Skeletal muscle tissue (tissue), 4 donors: ENCODE measurements around the gene HYDIN. TPM values are rescaled to one million over a fixed set of nuclear protein-coding genes. Genes with fewer than 3 reads are reported as not detected.

Experiments
- H3K27ac ChIP-seq: one replicate; pipeline ENCODE4 v1.7.0; 2013; ENCODE audit warnings: mild to moderate bottlenecking, low read depth, low read length, inconsistent platforms
- H3K27me3 ChIP-seq, 3 donors: one replicate each; pipeline ENCODE4 v1.7.0; 2013; ENCODE audit warnings: low read length in 3 of 3; ENCODE audit not compliant: control insufficient read depth in 3 of 3, insufficient read depth in 3 of 3
- H3K36me3 ChIP-seq, 3 donors: one replicate each; pipeline ENCODE4 v1.7.0; 2013; ENCODE audit warnings: low read length in 3 of 3; ENCODE audit not compliant: control insufficient read depth in 3 of 3, insufficient read depth in 3 of 3
- H3K4me1 ChIP-seq, 3 donors: one replicate each; pipeline ENCODE4 v1.7.0; 2013; ENCODE audit warnings: low read length in 3 of 3, mild to moderate bottlenecking in 3 of 3; ENCODE audit not compliant: control insufficient read depth in 3 of 3, insufficient read depth in 3 of 3
- H3K4me3 ChIP-seq, 3 donors: one replicate each; pipeline ENCODE4 v1.7.0; 2013; ENCODE audit warnings: low read length in 3 of 3
- H3K9ac ChIP-seq, 3 donors: one replicate each; pipeline ENCODE4 v1.7.0; 2013; ENCODE audit warnings: low read length in 3 of 3, mild to moderate bottlenecking in 3 of 3, moderate library complexity in 2 of 3, low read depth in 1 of 3
- H3K9me3 ChIP-seq, 3 donors: one replicate each; pipeline ENCODE4 v1.7.0; 2013; ENCODE audit warnings: low read length in 3 of 3; ENCODE audit not compliant: control insufficient read depth in 3 of 3
- total RNA-seq: library from RNA; depleted of rRNA; stranded (reverse); fragments of >200 nt; gene quantifications from one replicate; pipeline ENCODE4 v1.2.3, GENCODE V29; 2014
- donor health status: Osteomylitis.

Gene HYDIN
- total RNA-seq, 1 donor from 2014 or later = 3.7 TPM

DNA sequence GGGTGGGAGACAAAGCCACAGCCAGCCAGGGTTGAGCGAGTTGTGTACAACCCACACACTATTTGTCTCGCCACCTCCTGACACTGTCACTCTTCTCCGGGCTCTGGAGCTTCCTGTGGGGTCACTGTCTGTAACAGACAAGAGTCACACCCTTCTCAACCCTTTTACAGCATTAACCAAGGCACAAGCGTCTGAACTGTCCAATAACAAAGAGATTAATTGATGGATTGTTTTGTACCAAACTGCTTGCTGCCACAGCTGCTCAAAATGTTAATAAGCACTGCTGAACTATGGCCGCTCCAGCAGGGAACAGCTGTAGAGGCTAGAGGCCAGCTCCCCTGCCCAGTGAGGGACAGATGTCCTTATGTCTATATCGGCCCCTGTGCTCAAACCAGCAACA, 25.2 kb upstream of the HYDIN start:
- H3K27me3 ChIP-seq = no peaks in the 10 kb centered on the region
- H3K36me3 ChIP-seq = no peaks in the 10 kb centered on the region
- no peak overlapping the region for H3K9ac ChIP-seq
- H3K9me3 ChIP-seq = no peaks in the 10 kb centered on the region
- H3K27ac ChIP-seq = no peak overlapping the region
- no peaks in the 10 kb centered on the region for H3K4me1 ChIP-seq
- no peak overlapping the region for H3K4me3 ChIP-seq

DNA sequence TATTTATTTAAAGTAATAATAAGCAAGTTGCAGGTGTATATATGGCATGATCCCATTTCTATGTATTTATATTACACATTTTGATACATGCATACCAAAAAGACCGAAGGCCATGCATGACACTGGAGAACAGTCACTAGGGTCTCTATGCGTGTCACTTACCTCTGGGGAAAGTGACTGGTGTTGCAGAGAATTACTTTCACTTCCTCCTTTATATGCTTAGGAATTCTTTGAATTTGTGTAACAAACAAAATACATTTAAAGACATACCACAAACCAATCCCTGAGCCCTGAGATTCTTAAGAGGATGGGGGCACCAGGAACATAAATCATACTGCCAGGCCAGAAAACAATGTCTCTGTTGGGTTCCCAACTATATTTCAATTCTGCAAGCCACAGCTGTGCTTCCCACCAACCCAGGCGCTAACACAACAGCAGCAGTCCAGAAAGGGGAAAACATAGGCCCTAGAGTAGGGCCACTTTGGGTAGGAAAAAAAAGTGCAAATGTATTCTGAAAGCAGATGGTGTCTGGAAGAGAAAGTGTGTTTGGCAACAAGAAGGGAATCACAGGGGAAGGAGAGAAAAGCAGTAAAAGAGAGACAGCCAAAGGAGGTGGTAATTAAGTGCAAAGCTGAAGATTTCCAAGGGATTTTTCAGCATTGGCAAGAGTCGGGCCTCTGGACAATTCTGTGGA, 24.5 kb upstream of the HYDIN start:
- Histone ChIP-seq H3K27ac (no peak overlapping the region), H3K36me3 (no peaks in the 10 kb centered on the region), H3K9me3 (no peaks in the 10 kb centered on the region), H3K9ac (no peak overlapping the region), H3K4me1 (no peaks in the 10 kb centered on the region), H3K4me3 (no peak overlapping the region), H3K27me3 (no peaks in the 10 kb centered on the region)

GRCh38 chr16:71250461-71251235, 20.1 kb upstream of the HYDIN start:
- H3K27ac ChIP-seq = no peak overlapping the region
- no peak overlapping the region for H3K4me3 ChIP-seq
- no peaks in the 10 kb centered on the region for H3K36me3 ChIP-seq
- no peaks in the 10 kb centered on the region for H3K4me1 ChIP-seq
- no peak overlapping the region for H3K9ac ChIP-seq
- no peaks in the 10 kb centered on the region for H3K9me3 ChIP-seq
- H3K27me3 ChIP-seq = no peaks in the 10 kb centered on the region

DNA sequence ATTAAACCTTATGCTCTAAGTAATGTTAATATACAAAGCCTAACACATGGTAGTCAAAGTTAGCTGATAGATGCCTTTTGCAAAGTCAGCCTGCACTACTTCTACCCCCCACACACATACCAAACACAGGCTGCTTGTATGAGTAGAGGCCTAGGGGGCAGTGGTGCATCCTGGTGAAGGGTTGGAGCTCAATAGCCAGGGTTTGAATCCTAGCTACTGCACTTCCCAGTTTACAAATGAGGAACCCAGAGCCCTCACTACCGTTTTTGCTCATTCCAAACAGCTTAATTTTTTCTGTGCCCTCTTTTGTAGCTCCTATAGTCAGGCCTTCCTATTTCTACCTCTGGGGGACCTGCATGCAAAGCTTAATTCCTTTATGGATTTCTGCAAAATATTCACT, 18.9 kb upstream of the HYDIN start:
- H3K27me3 ChIP-seq = no peaks in the 10 kb centered on the region
- no peak overlapping the region for H3K9ac ChIP-seq
- no peaks in the 10 kb centered on the region for H3K36me3 ChIP-seq
- H3K4me1 ChIP-seq = no peaks in the 10 kb centered on the region
- no peak overlapping the region for H3K4me3 ChIP-seq
- H3K9me3 ChIP-seq = no peaks in the 10 kb centered on the region
- no peak overlapping the region for H3K27ac ChIP-seq

DNA sequence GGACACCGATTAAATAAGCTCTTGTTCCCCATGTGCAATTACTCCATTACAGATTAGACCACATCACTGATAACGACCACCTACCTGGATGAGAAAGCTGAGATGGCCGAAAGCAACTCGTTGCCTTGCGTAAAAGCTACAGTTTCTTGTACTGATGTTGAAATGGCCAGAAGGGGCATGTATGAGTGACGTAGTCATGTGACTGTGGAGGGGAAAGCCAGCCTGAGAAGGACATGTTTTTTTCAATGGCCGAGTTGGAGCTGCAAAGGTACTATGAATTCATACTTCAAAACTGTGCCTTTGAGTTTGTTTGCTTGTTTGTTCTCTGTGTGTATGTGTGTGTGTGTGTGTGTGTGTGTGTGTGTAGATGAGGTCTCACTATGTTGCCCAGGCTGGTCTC, 17.0 kb upstream of the HYDIN start:
- H3K4me1 ChIP-seq = no peaks in the 10 kb centered on the region
- no peaks in the 10 kb centered on the region for H3K27me3 ChIP-seq
- no peak overlapping the region for H3K4me3 ChIP-seq
- H3K9ac ChIP-seq = no peak overlapping the region
- no peaks in the 10 kb centered on the region for H3K9me3 ChIP-seq
- H3K27ac ChIP-seq = no peak overlapping the region
- no peaks in the 10 kb centered on the region for H3K36me3 ChIP-seq

DNA sequence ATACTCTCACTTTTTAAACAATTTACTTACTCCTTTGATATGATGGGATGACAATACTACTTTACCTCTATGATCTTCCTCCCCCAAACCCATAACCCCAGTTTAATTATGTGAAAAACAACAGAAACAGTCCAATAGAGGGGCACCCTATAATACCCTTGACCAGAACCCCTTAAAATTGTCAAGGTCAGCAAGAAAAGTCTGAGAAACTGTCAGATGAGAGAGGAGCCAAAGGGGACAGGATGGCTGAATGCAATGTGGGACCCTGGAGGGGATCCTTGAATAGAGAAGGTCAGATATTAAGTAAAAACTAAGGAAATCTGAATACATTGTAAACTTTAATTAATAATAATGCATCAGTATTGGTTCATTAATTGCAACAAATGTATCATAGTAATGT, 15.8 kb upstream of the HYDIN start:
- no peaks in the 10 kb centered on the region for H3K4me1 ChIP-seq
- no peaks in the 10 kb centered on the region for H3K27me3 ChIP-seq
- H3K9me3 ChIP-seq = no peaks in the 10 kb centered on the region
- H3K9ac ChIP-seq = no peak overlapping the region
- no peak overlapping the region for H3K27ac ChIP-seq
- H3K36me3 ChIP-seq = no peaks in the 10 kb centered on the region
- no peak overlapping the region for H3K4me3 ChIP-seq

DNA sequence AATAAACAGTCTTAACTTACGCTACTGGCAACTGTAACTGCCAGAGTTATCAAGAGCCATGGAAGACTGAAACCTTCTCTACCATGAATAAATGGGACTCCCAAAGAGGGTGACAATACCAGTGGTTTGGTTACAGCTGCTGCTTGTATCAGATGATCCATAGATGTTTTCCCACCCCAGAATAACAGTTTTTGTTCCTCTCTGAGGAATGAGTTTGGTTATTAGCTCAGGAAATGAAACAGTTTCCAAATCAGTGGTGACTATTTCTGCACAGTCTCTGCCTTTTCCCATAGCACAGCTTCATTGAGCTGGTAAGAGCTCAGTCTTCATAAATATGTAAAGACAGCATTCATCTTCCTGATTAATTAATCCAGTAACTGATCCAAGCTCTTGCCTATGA, 14.0 kb upstream of the HYDIN start:
- no peaks in the 10 kb centered on the region for H3K9me3 ChIP-seq
- H3K4me1 ChIP-seq = no peaks in the 10 kb centered on the region
- no peak overlapping the region for H3K27ac ChIP-seq
- H3K36me3 ChIP-seq = no peaks in the 10 kb centered on the region
- no peak overlapping the region for H3K4me3 ChIP-seq
- H3K9ac ChIP-seq = no peak overlapping the region
- no peaks in the 10 kb centered on the region for H3K27me3 ChIP-seq

- Histone ChIP-seq H3K9ac (no peak overlapping the region), H3K27ac (no peak overlapping the region), H3K9me3 (no peaks in the 10 kb centered on the region)
Observed at GRCh38 chr16:71242601-71243000, 12.1 kb upstream of the HYDIN start.

GRCh38 chr16:71242036-71242435, 11.5 kb upstream of the HYDIN start:
- Histone ChIP-seq H3K27ac (no peak overlapping the region), H3K9me3 (no peaks in the 10 kb centered on the region), H3K27me3 (no peaks in the 10 kb centered on the region), H3K4me1 (no peaks in the 10 kb centered on the region), H3K9ac (no peak overlapping the region), H3K36me3 (no peaks in the 10 kb centered on the region), H3K4me3 (no peak overlapping the region)

More at GRCh38 chr16:71242601-71243000, 12.1 kb upstream of the HYDIN start:
- Histone ChIP-seq H3K27me3 (no peaks in the 10 kb centered on the region), H3K4me1 (no peaks in the 10 kb centered on the region), H3K4me3 (no peak overlapping the region), H3K36me3 (no peaks in the 10 kb centered on the region)

DNA sequence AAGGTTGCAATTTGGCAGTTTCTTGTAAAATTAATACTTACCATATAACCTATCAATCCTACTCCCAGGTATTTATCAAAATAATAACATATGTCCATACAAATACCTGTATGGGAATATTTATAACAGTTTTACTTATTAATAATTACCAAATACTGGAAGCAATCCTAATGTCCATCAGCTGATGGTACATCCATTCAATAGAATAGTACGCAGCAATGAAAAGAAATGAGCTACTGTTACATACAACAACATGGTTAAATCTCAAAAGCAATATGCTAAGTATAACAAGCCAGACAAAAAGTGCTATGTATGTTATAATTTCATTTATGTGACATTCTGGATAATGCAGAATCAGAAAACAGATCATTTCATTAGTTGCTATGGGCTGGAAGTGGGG, 1.2 kb downstream of the HYDIN start:
- Histone ChIP-seq H3K9ac (no peak overlapping the region), H3K4me1 (no peaks in the 10 kb centered on the region), H3K27ac (no peak overlapping the region), H3K27me3 (peaks cover 7 to 14% (median 10%) of the 10 kb centered on the region in 3 donors), H3K4me3 (no peak overlapping the region), H3K36me3 (no peaks in the 10 kb centered on the region), H3K9me3 (peaks cover 0 to 10% (median 0%) of the 10 kb centered on the region in 3 donors)
